GM12892 (cell line): Measurements from ENCODE around the gene PCSK7.

ENCODE experiments used
- POLR2A ChIP-seq: IDR thresholded peaks from 2 replicates; pipeline ENCODE4 v1.6.1; 2011; ENCODE audit warnings: low read depth, low read length, control low read depth
- POLR2AphosphoS5 ChIP-seq: IDR thresholded peaks from 2 replicates; pipeline ENCODE4 v1.6.1; 2011; ENCODE audit warnings: low read depth, low read length, control low read depth
- TAF1 ChIP-seq: IDR thresholded peaks from 2 replicates; pipeline ENCODE4 v1.6.1; 2011; ENCODE audit warnings: low read depth, mild to moderate bottlenecking, control low read depth, low read length, borderline replicate concordance

DNA sequence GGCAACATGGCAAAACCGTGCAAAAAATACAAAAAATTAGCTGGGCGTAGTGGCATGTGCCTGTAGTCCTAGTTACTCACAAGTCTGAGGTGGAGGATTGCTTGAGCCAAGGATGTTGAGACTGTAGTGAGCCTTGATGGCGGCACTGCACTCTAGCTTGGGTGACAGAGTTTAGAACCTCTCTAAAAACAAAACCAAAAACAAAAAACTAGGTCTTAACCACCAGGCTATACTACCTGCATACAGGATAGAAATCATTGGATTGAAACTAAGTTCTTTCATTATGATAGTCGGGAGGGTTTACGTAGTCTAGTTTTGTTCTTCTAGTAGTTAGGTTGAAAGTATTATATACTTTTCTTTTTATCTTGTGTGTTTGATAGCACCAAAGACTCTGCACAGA lies 6.3 kb upstream of the PCSK7 start:
- no peak for TF ChIP-seq POLR2AphosphoS5
- no peak for TF ChIP-seq POLR2A
- no peak for TF ChIP-seq TAF1
